Measurements from ENCODE around the gene PHLPP1. TPM values are rescaled to one million over a fixed set of nuclear protein-coding genes. Genes with fewer than 3 reads are reported as not detected.

Gene PHLPP1
- polyA plus RNA-seq, 2 of the 4 experiments (the other 2 are of a cell fraction): 6.5 to 12.1 TPM

- peaks cover 5% of the 10 kb centered on the region; the same call in 1 of the 3 replicates for H3K9me3 ChIP-seq
- ChIA-PET POLR2A (no interaction called here), CTCF (no interaction called here)
- FAIRE-seq: no peak
- no peak for TF ChIP-seq JUN (IDR thresholded peaks at IDR 0.05)
- no peak for TF ChIP-seq RARB (CRISPR knock-in tag; IDR thresholded peaks at IDR 0.05)
- TF ChIP-seq EP300 (IDR thresholded peaks at IDR 0.05): no peak
- no peak for TF ChIP-seq ESRRA (IDR thresholded peaks at IDR 0.05; ENCODE audit: borderline replicate concordance, low read length)
- no peak for TF ChIP-seq RNF2 (IDR thresholded peaks at IDR 0.05; ENCODE audit: borderline replicate concordance, low read depth)
- TF ChIP-seq ZFP36 (IDR thresholded peaks at IDR 0.05; ENCODE audit: borderline replicate concordance, partially characterized antibody): no peak
- no peak for TF ChIP-seq MAX (IDR thresholded peaks at IDR 0.05)
- TF ChIP-seq POLR2AphosphoS2 (conservative IDR thresholded peaks at IDR 0.05; ENCODE audit: low read length): no peak
- no peak for TF ChIP-seq NR3C1 (IDR thresholded peaks at IDR 0.05)
- no peak for ATAC-seq
- H3K4me3 ChIP-seq: no peak overlapping the region
- no peak overlapping the region for H3K4me2 ChIP-seq
- DNase-seq (ENCODE audit: low read depth in 1 of 2, low spot score in 1 of 2): no peak
- no peak overlapping the region for H3K27ac ChIP-seq
- 88% methylated on average over 1 of the region's 1 CpG for WGBS (ENCODE audit: missing lambda C conversion rate)
- H3K4me1 ChIP-seq: peaks cover 10% of the 10 kb centered on the region; the same call in 2 of the 3 replicates
Observed at GRCh38 chr18:62928326-62928725, 213.0 kb downstream of the PHLPP1 start.

GRCh38 chr18:62933261-62933887 is 218.0 kb downstream of the PHLPP1 start:
- 16% methylated on average over 2 of the region's 2 CpGs for WGBS (ENCODE audit: missing lambda C conversion rate)
- ATAC-seq (no peak), DNase-seq (ENCODE audit: low read depth in 1 of 2, low spot score in 1 of 2) (no peak), FAIRE-seq (no peak)
- CTCF ChIA-PET: no interaction called here
- POLR2A ChIA-PET: no interaction called here
- TF ChIP-seq ELK1 (IDR thresholded peaks at IDR 0.05; ENCODE audit: low read depth, low read length) (no peak), POLR2A (IDR thresholded peaks at IDR 0.05; ENCODE audit: low read length) (no peak), MYC (IDR thresholded peaks at IDR 0.05; ENCODE audit: borderline replicate concordance, low read length) (no peak), HOXA7 (CRISPR knock-in tag; IDR thresholded peaks at IDR 0.05) (no peak), KDM1A (IDR thresholded peaks at IDR 0.05; ENCODE audit: low read depth) (no peak), PHF8 (IDR thresholded peaks at IDR 0.05; ENCODE audit: borderline replicate concordance, low read depth) (no peak), HOXB5 (CRISPR knock-in tag; IDR thresholded peaks at IDR 0.05) (no peak), RFX5 (IDR thresholded peaks at IDR 0.05) (no peak), CBX2 (IDR thresholded peaks at IDR 0.05; ENCODE audit: borderline replicate concordance, low read depth) (no peak), USF2 (IDR thresholded peaks at IDR 0.05) (no peak), RCOR1 (IDR thresholded peaks at IDR 0.05; ENCODE audit: low read depth, low read length) (no peak), HEYL (CRISPR knock-in tag; IDR thresholded peaks at IDR 0.05) (no peak), EP300 (IDR thresholded peaks at IDR 0.05) (no peak), SMC3 (IDR thresholded peaks at IDR 0.05) (no peak), HES2 (IDR thresholded peaks at IDR 0.05) (no peak), TFCP2L1 (CRISPR knock-in tag; IDR thresholded peaks at IDR 0.05) (no peak), E2F6 (IDR thresholded peaks at IDR 0.05; ENCODE audit: borderline replicate concordance, low read depth) (no peak), HOXB13 (CRISPR knock-in tag; IDR thresholded peaks at IDR 0.05; ENCODE audit: low read depth) (no peak), FOSL2 (IDR thresholded peaks at IDR 0.05) (no peak), FOSL2 (CRISPR knock-in tag; IDR thresholded peaks at IDR 0.05) (no peak), MAFK (IDR thresholded peaks at IDR 0.05; ENCODE audit: partially characterized antibody) (no peak)
- H3K4me2 ChIP-seq: peak overlapping the region; percentile 23; the same call in 1 of the 3 replicates
- H3K4me1 ChIP-seq: peaks cover 34% of the 10 kb centered on the region
- no peak overlapping the region for H3K4me3 ChIP-seq
- no peak overlapping the region for H3K27ac ChIP-seq
- peaks cover 5% of the 10 kb centered on the region; the same call in 1 of the 3 replicates for H3K9me3 ChIP-seq
